Endothelial cell of hepatic sinusoid (primary cell): Measurements from ENCODE around the gene SCMH1.
"Not testable (repeated sequence)": the region's sequence is repeated elsewhere in the genome, so short reads cannot be mapped to it uniquely, and the experiment has no call there.

ENCODE experiments used
- in situ Hi-C: cut with HindIII; loops from 2 replicates; pipeline ENCODE4 v1.10.0; 2017; ENCODE audit warnings: low sequenced_read_pairs

Gene SCMH1

DNA sequence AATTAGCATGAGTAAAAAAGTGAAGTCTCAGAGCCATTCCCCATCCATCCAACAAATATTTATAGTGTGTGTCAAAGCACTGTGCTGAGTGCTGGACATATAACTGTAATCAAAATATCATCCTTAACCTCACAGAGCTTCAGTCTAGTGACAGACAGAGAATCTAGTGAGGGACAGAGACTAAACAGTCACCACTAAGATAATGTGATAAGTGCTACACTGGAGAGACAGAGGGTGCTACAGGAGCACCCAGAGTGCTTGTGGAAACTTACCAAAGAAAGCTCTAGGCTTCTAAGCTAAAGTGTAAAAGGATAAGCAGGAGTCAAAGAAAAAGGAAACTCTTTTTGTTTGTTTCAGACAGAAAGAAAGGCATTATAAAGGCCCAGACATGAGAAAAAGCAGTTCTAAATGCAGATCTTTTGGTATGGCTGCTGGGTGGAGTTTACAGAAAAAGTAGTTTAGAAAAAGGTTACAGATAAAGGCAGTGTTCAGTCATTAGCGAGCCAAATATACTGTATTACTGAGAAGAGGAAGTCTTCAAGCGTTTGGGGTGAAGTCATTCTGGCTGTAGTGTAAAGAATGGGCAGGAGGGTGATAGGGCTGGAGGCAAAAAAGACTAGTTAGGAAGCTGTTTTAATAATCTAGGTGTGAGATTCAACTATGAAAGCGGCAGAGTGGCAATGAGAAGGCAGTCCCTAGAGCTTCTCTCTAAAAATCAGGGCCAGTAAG, 83.8 kb downstream of the SCMH1 start:
- in situ Hi-C loops: no loop called here

DNA sequence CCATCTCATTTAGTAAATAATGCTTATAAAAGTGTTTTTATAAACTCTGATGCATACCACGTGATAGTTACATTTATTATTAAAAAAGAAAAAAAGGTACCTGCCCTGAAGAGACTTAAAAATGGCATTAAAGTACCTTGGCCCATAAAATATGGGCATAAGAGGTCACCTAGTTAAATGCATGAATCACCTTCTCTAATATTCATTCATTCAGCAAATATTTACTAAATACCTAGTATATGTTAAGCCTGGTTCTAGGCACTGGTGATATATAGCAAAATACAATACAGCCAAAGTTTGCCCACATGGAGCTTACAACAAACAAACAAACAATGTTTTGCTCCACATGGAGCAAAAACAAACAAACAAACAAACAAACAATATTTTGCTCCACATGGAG, 87.0 kb downstream of the SCMH1 start:
- in situ Hi-C loops: no loop called here

DNA sequence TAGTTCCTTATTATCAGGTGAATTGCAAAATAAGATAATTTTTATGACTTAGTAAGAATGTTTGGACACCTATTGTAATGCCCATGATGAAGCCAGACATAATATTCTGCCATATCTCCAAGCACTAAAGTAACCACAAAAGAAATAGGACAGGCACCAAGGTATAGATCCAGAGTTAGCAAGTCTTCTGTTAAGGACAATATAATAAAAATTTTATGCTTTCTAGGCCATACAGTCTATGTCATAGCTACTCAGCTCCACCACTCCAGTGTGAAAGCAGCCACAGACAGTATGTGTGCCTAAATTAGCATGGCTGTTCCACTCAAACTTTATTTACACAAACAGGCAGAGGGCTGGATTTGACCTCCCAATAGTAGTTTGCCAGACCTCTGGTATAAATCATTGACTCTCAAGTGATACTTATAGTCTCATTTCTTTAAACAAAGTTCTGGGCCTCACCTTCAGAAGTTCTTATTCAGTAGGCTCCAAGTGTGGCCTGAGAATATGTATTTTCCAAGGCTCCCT, 88.3 kb downstream of the SCMH1 start:
- in situ Hi-C loops: no loop called here

DNA sequence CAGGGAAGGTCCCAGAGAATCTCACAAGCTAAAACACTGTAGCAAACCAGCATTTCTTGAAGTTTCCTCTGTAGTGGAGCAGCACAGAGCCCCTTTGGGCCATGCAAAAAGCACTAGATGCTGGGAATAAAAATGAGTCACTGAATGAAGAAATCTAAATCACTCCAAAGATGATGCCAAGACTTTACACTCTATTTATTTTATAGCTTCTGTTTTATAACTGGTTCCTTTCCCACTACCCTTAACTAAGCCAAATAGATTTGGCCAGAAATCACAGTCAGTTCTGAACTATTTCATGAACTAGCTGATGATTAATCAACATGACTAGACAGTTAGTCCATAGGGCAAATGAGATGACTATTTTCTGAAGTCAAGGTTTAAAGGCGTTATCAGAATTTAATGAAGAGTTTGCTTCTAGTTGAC, 89.5 kb downstream of the SCMH1 start:
- in situ Hi-C loops: no loop called here

DNA sequence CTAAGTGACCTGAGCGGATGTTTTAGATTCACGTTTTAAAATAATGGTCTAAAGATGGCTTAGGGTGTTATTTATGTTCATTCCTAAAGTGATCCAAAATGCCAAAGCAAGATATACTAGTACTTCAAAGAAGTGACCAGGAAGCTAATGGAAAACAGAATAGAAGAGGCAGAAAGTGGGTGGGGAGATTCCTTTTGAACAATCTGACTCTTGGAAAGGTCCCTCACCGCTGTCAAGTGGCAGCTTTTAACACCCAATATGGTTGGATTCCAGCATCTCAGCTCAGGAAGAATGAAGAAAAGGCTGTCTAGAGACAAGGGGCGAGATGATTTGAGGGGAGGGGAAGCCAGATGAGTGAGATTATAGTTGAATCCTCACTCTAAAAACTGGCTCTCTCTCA, 90.3 kb downstream of the SCMH1 start:
- in situ Hi-C loops: no loop called here

DNA sequence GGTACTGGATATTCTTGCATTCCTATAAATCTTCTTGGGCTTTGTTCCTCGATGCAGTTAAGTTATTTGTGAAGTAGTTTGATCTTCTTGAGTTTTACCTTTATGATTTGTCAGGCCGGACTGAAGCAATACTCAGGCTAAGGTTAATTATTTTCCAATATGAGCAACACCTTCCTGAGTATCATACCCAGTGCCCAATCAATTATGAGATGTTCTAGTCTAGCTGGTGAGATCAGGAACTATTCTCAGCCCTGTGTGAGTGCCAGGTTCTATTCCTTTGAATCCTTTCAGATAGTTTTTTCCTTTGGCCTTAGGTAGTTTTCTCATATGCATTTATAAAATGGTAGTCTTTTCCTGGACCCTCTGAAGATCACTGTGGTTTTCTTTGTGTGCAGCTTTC, 92.5 kb downstream of the SCMH1 start:
- in situ Hi-C loops: no loop called here

DNA sequence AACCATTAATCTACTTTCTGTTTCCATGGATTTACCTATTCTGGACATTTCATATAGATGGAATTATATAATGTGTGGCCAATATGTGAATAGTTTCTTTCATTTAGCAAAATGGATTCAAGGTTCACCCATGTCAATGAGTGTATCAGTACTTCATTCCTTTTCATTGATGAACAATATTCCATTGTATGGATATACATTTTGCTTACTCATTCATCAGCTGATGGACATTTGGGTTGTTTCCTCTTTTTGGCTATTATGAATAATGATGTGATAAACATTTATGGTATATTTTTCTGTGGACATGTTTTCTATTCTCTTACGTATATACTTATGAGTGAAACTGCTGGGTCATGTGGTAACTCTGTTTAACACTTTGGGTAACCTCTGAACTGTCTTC, 97.8 kb downstream of the SCMH1 start:
- in situ Hi-C loops: no loop called here

DNA sequence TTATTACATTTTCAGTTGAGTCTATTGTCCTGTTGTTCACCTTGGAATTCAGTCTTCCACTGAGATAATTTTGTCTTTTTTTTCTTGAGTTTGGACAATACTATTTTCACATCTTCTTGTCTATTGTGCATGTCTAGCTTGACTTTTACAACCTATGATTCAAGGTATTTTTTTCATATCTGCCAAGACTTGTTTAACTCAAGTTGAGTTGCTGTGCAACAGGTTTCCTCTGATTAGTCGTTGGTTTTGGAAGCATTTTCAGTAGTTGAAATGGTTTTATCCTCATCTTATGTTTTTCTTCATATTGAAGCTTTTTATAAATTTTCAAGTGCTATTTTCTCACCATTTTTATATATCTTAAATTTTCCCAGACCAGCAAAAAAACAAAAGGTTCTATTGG, 103.6 kb downstream of the SCMH1 start:
- in situ Hi-C loops: no loop called here

DNA sequence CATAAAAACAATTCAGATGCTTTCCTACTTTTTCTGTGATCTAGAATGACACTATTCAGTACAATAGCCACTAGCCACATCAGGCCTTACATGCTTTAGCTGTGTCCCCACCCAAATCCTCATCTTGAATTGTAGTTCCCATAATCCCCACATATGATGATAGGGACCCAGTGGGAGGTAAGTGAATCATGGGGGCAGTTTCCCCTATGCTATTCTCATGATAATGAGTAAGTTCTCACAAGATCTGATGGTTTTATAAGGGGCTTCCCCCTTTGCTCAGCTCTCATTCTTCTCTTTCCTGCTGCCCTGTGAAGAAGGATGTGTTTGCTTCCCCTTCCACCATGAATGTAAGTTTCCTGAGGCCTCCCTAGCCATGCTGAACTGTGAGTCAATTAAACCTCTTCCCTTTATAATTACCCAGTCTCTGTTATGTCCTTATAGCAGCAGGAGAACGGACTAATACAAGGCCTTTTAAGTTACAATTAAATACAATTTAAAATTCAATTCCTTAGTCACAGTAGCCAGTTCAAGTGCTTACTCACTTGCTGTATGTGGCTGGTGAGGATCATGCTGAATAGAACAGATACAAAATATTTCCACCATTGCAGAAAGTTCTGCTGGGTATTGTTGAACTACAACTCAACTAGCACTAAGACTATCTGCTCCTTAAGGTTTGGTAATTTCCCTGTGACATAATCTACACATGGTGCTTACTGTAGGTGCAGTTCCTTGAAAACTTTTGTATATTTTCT, 106.7 kb downstream of the SCMH1 start:
- in situ Hi-C loops: no loop called here

DNA sequence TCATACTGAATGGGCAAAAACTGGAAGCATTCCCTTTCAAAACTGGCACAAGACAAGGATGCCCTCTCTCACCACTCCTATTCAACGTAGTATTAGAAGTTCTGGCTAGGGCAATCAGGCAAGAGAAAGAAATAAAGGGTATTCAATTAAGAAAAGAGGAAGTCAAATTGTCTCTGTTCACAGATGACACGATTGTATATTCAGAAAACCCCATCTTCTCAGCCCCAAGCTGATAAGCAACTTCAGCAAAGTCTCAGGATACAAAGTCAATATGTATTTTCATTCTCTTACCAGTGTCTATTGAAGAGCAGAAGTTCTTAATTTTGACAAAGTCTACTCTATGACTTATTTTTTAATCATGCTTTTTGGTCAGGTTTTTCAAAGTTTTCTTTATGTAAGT, 107.8 kb downstream of the SCMH1 start:
- in situ Hi-C loops: not testable (repeated sequence)

DNA sequence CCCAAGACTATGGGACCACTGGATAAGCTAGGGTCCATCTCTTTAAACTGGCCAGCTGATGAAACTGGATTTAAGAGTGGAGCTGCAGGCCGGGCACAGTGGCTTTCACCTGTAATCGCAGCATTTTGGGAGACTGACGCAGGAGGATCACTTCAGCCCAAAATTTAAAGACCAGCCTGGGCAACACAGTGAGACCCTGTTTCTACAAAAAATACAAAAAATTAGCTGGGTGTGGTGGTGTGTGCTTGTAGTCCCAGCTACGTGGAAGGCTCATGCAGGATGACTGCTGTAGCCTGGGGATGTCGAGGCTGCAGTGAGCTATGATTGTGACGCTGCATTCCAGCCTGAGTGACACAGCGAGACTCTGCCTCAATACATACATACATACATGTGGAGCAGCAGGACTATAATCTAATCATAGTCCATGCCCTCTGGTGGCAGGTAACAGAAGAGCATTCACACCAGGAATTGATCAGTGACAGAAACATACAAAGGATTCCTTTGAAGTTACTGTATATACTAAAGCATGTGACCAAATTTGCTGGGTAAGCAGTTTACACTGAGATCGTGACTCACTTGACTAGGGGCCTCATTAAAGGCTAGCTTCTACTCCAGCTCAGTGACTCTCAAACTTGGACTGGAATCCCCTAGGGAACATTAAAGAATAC, 119.1 kb downstream of the SCMH1 start:
- in situ Hi-C loops: no loop called here

DNA sequence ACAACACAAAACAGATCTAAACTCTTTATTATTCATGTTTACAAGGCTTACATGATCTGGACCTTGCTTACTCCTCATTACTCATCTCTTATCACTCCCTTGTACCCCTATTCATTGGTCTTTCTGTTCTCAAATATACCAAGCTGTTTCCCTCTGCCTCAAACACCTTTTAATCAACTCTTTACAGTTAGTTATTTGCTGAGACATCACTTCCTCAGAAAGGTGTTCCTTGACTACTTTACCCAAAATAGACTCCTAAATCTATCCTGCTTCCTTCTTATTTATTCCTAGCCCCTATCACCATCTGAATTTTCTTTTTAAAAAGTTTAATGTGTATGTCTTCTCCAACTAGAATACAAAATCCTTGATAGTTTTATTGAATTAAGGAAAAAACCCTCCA, 120.0 kb downstream of the SCMH1 start:
- in situ Hi-C loops: no loop called here

DNA sequence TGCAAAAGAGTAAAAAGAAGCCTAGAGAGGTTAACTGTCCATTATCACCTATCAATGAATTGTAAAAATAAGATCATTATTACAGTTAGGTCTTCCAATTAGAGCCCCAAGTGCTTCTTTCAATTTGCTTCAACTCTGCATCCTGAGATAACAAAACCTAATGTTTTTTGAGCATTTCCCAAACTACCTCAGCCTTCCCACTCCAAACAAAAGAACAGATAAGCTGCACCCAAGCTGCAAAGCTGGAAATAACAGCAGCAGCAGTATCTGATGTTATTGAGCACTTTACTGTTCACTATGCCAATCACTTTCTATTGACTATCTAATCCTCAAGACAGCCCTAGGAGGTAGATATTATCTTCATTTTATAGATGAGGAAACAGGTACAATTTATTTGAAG, 123.5 kb downstream of the SCMH1 start:
- in situ Hi-C loops: no loop called here

DNA sequence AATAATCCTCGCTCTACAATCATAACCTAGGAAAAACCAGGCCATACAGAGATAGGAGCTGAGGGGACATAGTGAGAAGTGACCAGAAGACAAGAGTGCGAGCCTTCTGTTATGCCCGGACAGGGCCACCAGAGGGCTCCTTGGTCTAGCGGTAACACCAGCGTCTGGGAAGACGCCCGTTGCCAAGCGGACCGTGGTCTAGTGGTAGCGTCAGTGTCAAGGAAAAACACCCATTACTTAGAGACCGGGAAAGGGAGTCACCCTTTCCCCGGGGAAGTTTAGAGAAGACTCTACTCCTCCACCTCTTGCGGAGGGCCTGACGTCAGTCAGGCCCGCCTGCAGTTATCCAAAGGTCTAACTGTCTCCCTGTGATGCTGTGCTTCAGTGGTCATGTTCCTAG, 124.9 kb downstream of the SCMH1 start:
- in situ Hi-C loops: not testable (repeated sequence)

DNA sequence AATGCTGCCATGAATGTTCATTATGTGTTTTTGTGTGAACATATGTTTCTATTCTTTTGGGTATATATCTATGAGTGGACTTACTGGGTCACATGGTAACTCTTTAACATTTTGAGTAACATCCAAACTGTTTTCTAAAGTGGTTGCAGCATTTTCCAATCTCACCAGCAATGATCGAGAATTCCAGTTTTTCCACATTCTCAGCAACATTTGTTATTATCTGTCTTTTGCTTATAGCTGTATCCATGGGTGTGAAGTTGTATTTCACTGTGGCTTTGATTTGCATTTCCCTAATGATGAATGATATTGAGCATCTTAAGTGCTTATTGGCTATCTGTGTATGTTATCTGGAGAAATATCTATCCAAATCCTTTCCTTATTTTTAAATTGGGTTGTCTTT, 131.4 kb downstream of the SCMH1 start:
- in situ Hi-C loops: no loop called here

DNA sequence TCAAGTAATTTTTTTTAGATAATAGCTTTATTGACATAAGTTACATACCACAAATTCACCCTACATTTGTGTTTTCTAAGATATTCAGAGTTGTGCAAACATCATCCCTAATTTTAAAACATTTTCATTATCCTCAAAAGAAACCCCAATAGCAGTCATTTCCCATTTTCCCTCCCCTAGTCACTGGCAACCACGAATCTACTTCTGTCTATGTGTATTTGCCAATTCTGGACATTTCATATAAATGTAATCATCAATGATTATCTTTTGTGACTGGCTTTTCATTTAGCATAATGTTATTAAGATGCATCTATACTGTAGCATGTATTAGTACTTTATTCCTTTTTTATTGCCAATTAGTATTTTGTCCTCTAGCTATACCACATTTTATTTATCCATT, 131.8 kb downstream of the SCMH1 start:
- in situ Hi-C loops: no loop called here

DNA sequence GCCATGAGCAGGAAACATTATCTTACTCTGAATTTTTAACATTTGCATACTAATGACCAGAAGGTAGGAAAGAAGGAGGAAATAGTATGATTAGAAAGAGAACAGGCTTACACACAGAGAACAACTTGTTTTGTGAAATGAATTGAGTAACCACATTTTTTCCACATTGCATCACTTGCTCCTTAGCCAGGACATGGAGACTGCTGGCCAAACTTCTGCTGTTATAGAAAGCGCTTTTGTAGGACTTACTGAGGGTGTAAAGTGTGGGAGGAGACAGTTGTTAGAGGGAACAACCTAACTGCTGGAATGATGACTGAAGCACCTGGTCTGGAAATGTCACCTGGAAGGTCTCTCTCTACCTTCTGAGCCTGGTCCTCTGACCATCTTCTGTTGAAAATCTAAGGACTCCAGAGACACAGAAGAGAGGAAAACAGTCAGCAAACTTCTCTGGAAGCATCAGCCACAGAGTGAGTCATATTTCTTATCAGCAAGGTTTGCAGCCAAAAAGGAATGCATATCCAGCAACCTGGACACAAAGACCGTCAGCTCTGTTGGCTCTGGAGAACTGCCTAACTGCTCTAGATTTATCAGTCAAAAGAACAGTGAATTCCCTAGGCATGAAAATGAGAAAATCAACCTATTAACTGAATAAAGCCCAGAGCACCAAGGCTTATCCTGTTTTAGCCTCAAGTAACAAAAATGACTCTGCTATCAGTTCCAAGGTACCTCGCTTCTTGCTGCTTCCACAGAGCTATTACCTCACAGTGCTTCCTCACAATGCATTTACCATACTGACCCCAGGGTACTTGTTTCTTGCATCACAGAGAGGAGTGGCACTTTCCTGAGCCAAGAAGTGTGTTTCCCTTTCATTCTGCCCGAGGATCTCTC, 132.6 kb downstream of the SCMH1 start:
- in situ Hi-C loops: no loop called here

DNA sequence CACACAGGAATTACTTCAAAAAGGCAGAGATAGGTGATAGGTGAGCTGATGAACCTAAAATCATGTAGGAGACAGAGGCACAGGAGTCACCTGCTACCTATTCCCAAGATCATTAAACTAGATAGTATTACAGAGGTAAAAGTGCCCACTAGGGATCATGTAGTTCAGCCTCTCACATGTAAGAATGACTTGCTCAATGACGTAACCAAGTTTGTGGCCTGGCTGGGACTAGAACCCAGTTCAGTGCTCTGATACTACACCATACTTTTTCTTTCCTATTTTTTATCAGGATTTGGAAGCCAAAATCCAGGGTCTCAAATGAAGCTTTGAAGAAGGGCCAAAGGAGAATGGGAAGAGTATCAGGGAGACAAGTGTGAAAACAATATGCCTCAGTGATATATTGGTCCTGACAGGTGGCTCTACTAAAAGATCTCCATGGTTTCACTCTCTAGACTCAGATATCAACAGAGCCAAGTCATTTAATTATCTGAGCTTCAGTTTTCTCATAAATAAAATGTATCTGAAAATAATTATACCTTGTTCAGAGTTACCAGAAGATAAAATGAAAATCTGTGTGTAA, 133.3 kb downstream of the SCMH1 start:
- in situ Hi-C loops: no loop called here

DNA sequence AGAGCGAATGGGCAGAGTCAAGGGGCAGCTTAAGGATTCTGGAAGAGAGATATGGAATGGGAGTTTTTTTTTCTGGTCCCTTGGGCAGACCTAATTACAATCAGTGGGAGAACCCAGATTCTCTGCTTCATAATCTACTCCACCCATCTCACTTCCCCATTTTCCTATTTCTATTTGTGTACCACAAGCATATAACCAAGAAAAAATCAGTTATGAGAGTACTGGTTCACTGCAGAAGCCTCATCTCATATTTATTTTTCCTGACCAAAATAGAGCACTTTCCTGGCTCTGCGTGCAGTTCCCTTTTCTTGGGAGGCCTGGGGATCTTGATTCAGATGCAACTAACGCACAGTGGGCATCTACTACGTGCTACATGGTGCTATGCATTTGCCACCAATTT, 138.3 kb downstream of the SCMH1 start:
- in situ Hi-C loops: loop anchor here (5.0 kb wide), 1 partner anchor 66 kb away; no protein-coding TSS in a partner anchor

DNA sequence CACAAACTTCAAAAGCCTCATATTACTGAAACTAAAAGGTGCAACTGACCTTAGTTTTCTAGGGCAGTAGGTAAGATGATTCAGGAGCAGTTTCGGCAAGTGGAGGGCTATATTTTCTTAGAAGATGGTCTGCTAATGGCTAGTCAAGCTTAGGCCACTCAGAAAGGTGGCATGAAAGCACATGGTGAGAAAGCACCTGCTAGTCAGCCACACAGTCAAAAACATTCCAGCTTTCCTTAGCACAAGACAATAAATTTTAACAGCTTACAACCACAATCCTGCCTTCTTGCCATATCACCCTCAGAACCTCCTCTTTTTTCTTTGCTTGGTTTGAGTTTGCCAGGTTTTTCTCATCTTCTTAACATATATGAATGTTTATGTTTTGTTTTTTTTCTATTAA, 139.5 kb downstream of the SCMH1 start:
- in situ Hi-C loops: loop anchor here (5.0 kb wide), 1 partner anchor 65 kb away; no protein-coding TSS in a partner anchor
